Suprapubic skin (tissue), 4 donors: ENCODE data around the gene PELI2.

Experiments used
- CTCF ChIP-seq, 2 donors: fragments of 200-600 bp in 1 of 2; fragments of 450-650 bp in 1 of 2; sonication (generic) in 1 of 2; IDR thresholded peaks; one replicate each; pipeline ENCODE4 v1.5.1; 2016 to 2019; ENCODE audit warnings: antibody characterized with exemption in 2 of 2, mild to moderate bottlenecking in 1 of 2, moderate library complexity in 1 of 2
- EP300 ChIP-seq: sonication (generic); formaldehyde crosslinking; IDR thresholded peaks from one replicate; pipeline ENCODE4 v1.6.1; 2017; ENCODE audit warnings: antibody characterized with exemption
- POLR2A ChIP-seq, 2 donors: fragments of 450-650 bp; IDR thresholded peaks; one replicate each; pipeline ENCODE4 v1.6.1; 2017; ENCODE audit warnings: antibody characterized with exemption in 2 of 2, mild to moderate bottlenecking in 2 of 2, moderate library complexity in 2 of 2
- POLR2AphosphoS5 ChIP-seq, 3 donors: sonication (generic); formaldehyde crosslinking; IDR thresholded peaks; one replicate each; pipeline ENCODE4 v1.6.1; 2017; ENCODE audit warnings: antibody characterized with exemption in 3 of 3

- TF ChIP-seq POLR2A (IDR thresholded peaks at IDR 0.05) (no peak), CTCF (IDR thresholded peaks at IDR 0.05) (no peak), EP300 (no peak), POLR2AphosphoS5 (IDR thresholded peaks at IDR 0.05) (no peak)
Measured at GRCh38 chr14:56145965-56146364, 27.8 kb downstream of the PELI2 start.
